GM23338 (cell line): ENCODE measurements around the gene SSR3. TPM values are rescaled to one million over a fixed set of nuclear protein-coding genes. Genes with fewer than 3 reads are reported as not detected.

Experiments
- ATAC-seq: fragments of 200-7000 bp; cut with Tn5 transposase; 3 replicates; pipeline ENCODE4 v1.9.1; 2020
- DNase-seq: peaks from one replicate; pipeline ENCODE4 v3.0.0-alpha.2; 2015; ENCODE audit warnings: low spot score
- H2AFZ ChIP-seq: fragments of 200-600 bp; sonication (generic); 2 replicates; pipeline ENCODE4 v1.8.0; 2016; ENCODE audit warnings: antibody characterized with exemption, mild to moderate bottlenecking, moderate library complexity
- H3F3A ChIP-seq: fragments of 200-600 bp; sonication (generic); replicated peaks from 2 replicates; pipeline ENCODE4 v1.8.0; 2017; ENCODE audit warnings: antibody characterized with exemption, mixed run types, low read depth
- H3K27ac ChIP-seq: fragments of 200-600 bp; sonication (generic); 2 replicates; pipeline ENCODE4 v1.6.1; 2016; ENCODE audit warnings: low read depth
- H3K27me3 ChIP-seq: fragments of 200-600 bp; sonication (generic); 2 replicates; pipeline ENCODE4 v1.8.0; 2016; ENCODE audit warnings: mild to moderate bottlenecking, mixed run types, moderate library complexity; ENCODE audit not compliant: insufficient read depth
- H3K36me3 ChIP-seq: fragments of 200-600 bp; sonication (generic); 2 replicates; pipeline ENCODE4 v1.8.0; 2016; ENCODE audit warnings: mild to moderate bottlenecking; ENCODE audit not compliant: insufficient read depth
- H3K4me1 ChIP-seq: fragments of 200-600 bp; sonication (generic); 2 replicates; pipeline ENCODE4 v1.8.0; 2016; ENCODE audit warnings: mild to moderate bottlenecking, moderate library complexity; ENCODE audit not compliant: insufficient read depth
- H3K4me2 ChIP-seq: fragments of 200-600 bp; sonication (generic); 2 replicates; pipeline ENCODE4 v1.7.1; 2017; ENCODE audit warnings: mixed run types
- H3K4me3 ChIP-seq: fragments of 200-600 bp; sonication (generic); 2 replicates; pipeline ENCODE4 v1.6.1; 2016; ENCODE audit warnings: mixed run types
- H3K79me2 ChIP-seq: fragments of 200-600 bp; sonication (generic); replicated peaks from 2 replicates; pipeline ENCODE4 v1.8.0; 2017; ENCODE audit warnings: mild to moderate bottlenecking; ENCODE audit not compliant: insufficient read depth
- H3K9me2 ChIP-seq: fragments of 200-600 bp; sonication (generic); 2 replicates; pipeline ENCODE4 v1.8.0; 2017; ENCODE audit not compliant: insufficient read depth
- H4K20me1 ChIP-seq: fragments of 200-600 bp; sonication (generic); replicated peaks from 2 replicates; pipeline ENCODE4 v1.8.0; 2017; ENCODE audit warnings: mild to moderate bottlenecking; ENCODE audit not compliant: insufficient read depth
- H3K27ac Mint-ChIP-seq: 2 replicates; pipeline ENCODE4 v1.8.0; 2020; ENCODE audit warnings: inconsistent platforms, mild to moderate bottlenecking, moderate library complexity, mixed read lengths
- H3K27me3 Mint-ChIP-seq: 3 replicates; pipeline ENCODE4 v1.8.0; 2022; ENCODE audit warnings: low read depth, mild to moderate bottlenecking, moderate library complexity, mixed read lengths, inconsistent platforms; ENCODE audit not compliant: insufficient read depth, poor library complexity
- H3K36me3 Mint-ChIP-seq: 3 replicates; pipeline ENCODE4 v1.8.0; 2021; ENCODE audit warnings: low read depth, mild to moderate bottlenecking, inconsistent platforms, moderate library complexity, mixed read lengths
- H3K4me1 Mint-ChIP-seq: 3 replicates; pipeline ENCODE4 v1.8.0; 2020; ENCODE audit warnings: mild to moderate bottlenecking, inconsistent platforms, mixed read lengths
- H3K4me3 Mint-ChIP-seq: 3 replicates; pipeline ENCODE4 v1.8.0; 2021; ENCODE audit warnings: moderate library complexity, mild to moderate bottlenecking, inconsistent platforms, mixed read lengths
- H3K9me3 Mint-ChIP-seq: 3 replicates; pipeline ENCODE4 v1.8.0; 2020; ENCODE audit warnings: moderate library complexity, mild to moderate bottlenecking, inconsistent platforms, mixed read lengths
- CREB1 ChIP-seq: fragments of 250-450 bp; sonication (Bioruptor Pico); IDR thresholded peaks from 2 replicates; pipeline ENCODE4 v1.5.0; 2020; ENCODE audit warnings: low read depth, mild to moderate bottlenecking, moderate library complexity
- CTCF ChIP-seq, 2 experiments: fragments of 200-600 bp in 1 of 2; sonication (generic) in 1 of 2; conservative IDR thresholded peaks; 2 replicates each; pipeline versions ENCODE4 v1.5.1 to v1.6.1; 2016 to 2017; ENCODE audit warnings: antibody characterized with exemption in 2 of 2, low read depth in 2 of 2, mild to moderate bottlenecking in 2 of 2, moderate library complexity in 1 of 2
- ETS1 ChIP-seq: IDR thresholded peaks from 2 replicates; pipeline ENCODE4 v1.6.1; 2016; ENCODE audit warnings: antibody characterized with exemption
- EZH2 ChIP-seq: fragments of 200-600 bp; sonication (generic); IDR thresholded peaks from one replicate; pipeline ENCODE4 v1.8.0; 2017; ENCODE audit warnings: antibody characterized with exemption, mild to moderate bottlenecking, low read depth; ENCODE audit not compliant: unreplicated experiment
- EZH2phosphoT487 ChIP-seq: fragments of 200-600 bp; sonication (generic); IDR thresholded peaks from one replicate; pipeline ENCODE4 v1.8.1; 2018; ENCODE audit warnings: antibody characterized with exemption; ENCODE audit not compliant: unreplicated experiment
- JUNB ChIP-seq: IDR thresholded peaks from one replicate; pipeline ENCODE4 v1.6.1; 2016; ENCODE audit warnings: antibody characterized with exemption; ENCODE audit not compliant: unreplicated experiment
- NANOG ChIP-seq: IDR thresholded peaks from 2 replicates; pipeline ENCODE4 v1.6.1; 2016; ENCODE audit warnings: antibody characterized with exemption, borderline replicate concordance
- POLR2AphosphoS5 ChIP-seq: IDR thresholded peaks from 2 replicates; pipeline ENCODE4 v1.6.1; 2016; ENCODE audit warnings: antibody characterized with exemption, low read depth
- REST ChIP-seq: IDR thresholded peaks from one replicate; pipeline ENCODE4 v1.6.1; 2018; ENCODE audit warnings: antibody characterized with exemption; ENCODE audit not compliant: unreplicated experiment
- STAT1 ChIP-seq: IDR thresholded peaks from one replicate; pipeline ENCODE4 v1.6.1; 2016; ENCODE audit warnings: antibody characterized with exemption; ENCODE audit not compliant: unreplicated experiment
- ZNF114 ChIP-seq: fragments of 250-450 bp; sonication (Bioruptor Pico); IDR thresholded peaks from 2 replicates; pipeline ENCODE4 v1.5.0; 2020; ENCODE audit warnings: mild to moderate bottlenecking, moderate library complexity
- ZNF331 ChIP-seq: fragments of 250-450 bp; sonication (Bioruptor Pico); IDR thresholded peaks from 2 replicates; pipeline ENCODE4 v1.5.0; 2020; ENCODE audit warnings: low read depth, mild to moderate bottlenecking, moderate library complexity
- ZNF462 ChIP-seq: fragments of 250-450 bp; sonication (Bioruptor Pico); IDR thresholded peaks from 2 replicates; pipeline ENCODE4 v1.5.0; 2020; ENCODE audit warnings: mild to moderate bottlenecking, moderate library complexity
- polyA plus RNA-seq: library from polyadenylated mRNA; unstranded; fragments of >200 nt; fragmentation: Nextera tagmentation; extraction: Ambion mirVana; gene quantifications from 2 replicates; pipeline ENCODE4 v1.2.1, GENCODE V29; 2016
- total RNA-seq: library from RNA; depleted of rRNA; stranded (reverse); fragments of >200 nt; shearing (Covaris generic); gene quantifications from 2 replicates; pipeline ENCODE4 v1.2.3, GENCODE V29; 2014

SSR3 gene
- total and polyA plus RNA-seq, 2 experiments from 2014 or later: 143 to 173 TPM

- TF ChIP-seq POLR2AphosphoS5 (no peak), ETS1 (no peak), ZNF462 (no peak), REST (no peak), STAT1 (no peak), EZH2phosphoT487 (no peak), ZNF114 (CRISPR knock-in tag) (no peak), CTCF (conservative IDR thresholded peaks at IDR 0.05; ENCODE audit: low read depth in 2 of 2) (no peak), JUNB (no peak), CREB1 (CRISPR knock-in tag) (no peak), EZH2 (no peak), NANOG (no peak), ZNF331 (CRISPR knock-in tag) (no peak)
- Histone ChIP-seq H3F3A (no peaks in the 10 kb centered on the region), H3K27me3 (no peaks in the 10 kb centered on the region), H2AFZ (no peak overlapping the region), H4K20me1 (no peaks in the 10 kb centered on the region), H3K9me2 (no peaks in the 10 kb centered on the region), H3K4me1 (peaks cover 8% of the 10 kb centered on the region; the same call in 1 of the 2 replicates), H3K27ac (no peak overlapping the region), H3K4me3 (no peak overlapping the region), H3K4me2 (no peak overlapping the region), H3K36me3 (no peaks in the 10 kb centered on the region), H3K79me2 (no peaks in the 10 kb centered on the region)
- Mint-ChIP-seq H3K27me3 (peaks cover 2% of the 10 kb centered on the region), H3K4me1 (peaks cover 17% of the 10 kb centered on the region), H3K4me3 (no peak overlapping the region), H3K36me3 (no peaks in the 10 kb centered on the region), H3K27ac (no peak overlapping the region), H3K9me3 (no peaks in the 10 kb centered on the region)
- ATAC-seq (no peak), DNase-seq (no peak)
These were observed 45.9 kb upstream of the SSR3 start for GRCh38 chr3:156600834-156601233.
